HFF-Myc (cell line): ENCODE data around the gene ARVCF.

Experiments
- DNase-seq: peaks from one replicate; pipeline ENCODE4 v3.0.0-alpha.2; 2011; ENCODE audit warnings: low read depth; ENCODE audit errors: extremely low read depth
- H3K4me3 ChIP-seq: replicated peaks from 2 replicates; pipeline ENCODE4 v1.5.1; 2011; ENCODE audit warnings: low read depth, mild to moderate bottlenecking, control low read depth, low read length
- TF ChIP-seq, protein P1 (sequence below): IDR thresholded peaks from 2 replicates; pipeline ENCODE4 v1.5.1; 2012; ENCODE audit warnings: mild to moderate bottlenecking, low read depth, low read length, control low read depth; ENCODE audit errors: missing control alignments

The ARVCF gene

DNA sequence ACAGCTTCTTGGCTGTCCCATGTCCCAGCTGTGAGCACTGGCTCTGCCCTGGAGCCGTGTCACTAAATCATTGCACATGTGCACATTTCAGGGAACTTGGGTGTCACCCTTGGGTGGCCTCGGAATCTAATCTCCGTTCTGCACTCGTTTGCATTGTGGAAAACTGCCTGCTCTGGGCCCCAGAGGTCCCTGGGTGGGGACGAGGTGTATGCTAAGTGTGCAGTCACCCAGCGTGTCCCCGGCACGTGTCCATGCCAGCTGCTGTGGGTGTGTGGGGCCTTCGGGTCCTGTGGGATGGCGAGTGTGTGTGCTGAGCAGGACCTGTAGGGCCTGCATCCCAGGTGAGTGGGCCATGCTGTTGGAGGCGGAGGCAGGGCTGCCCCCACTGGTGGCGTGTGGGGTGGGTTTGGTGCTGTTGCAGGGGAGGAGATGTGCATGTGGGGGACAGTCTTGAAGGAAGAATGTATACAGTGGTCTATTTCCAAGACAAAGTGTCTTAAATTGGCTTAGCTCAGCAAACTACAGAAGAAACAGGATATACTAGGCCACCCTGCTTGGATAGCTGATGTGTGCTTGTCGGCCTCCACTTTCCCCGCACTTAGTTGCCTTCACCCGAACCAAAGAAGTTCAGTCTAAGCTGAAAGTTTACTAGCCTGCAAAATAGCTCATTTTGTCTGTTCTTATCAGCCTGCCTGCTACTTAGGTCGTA lies 18.9 kb upstream of the ARVCF start:
- no peak overlapping the region for H3K4me3 ChIP-seq
- DNase-seq = no peak
- TF ChIP-seq, protein P1, sequence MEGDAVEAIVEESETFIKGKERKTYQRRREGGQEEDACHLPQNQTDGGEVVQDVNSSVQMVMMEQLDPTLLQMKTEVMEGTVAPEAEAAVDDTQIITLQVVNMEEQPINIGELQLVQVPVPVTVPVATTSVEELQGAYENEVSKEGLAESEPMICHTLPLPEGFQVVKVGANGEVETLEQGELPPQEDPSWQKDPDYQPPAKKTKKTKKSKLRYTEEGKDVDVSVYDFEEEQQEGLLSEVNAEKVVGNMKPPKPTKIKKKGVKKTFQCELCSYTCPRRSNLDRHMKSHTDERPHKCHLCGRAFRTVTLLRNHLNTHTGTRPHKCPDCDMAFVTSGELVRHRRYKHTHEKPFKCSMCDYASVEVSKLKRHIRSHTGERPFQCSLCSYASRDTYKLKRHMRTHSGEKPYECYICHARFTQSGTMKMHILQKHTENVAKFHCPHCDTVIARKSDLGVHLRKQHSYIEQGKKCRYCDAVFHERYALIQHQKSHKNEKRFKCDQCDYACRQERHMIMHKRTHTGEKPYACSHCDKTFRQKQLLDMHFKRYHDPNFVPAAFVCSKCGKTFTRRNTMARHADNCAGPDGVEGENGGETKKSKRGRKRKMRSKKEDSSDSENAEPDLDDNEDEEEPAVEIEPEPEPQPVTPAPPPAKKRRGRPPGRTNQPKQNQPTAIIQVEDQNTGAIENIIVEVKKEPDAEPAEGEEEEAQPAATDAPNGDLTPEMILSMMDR = no peak

GRCh38 chr22:20034143-20034542 lies 17.5 kb upstream of the ARVCF start:
- H3K4me3 ChIP-seq = no peak overlapping the region
- TF ChIP-seq, protein P1 = no peak
- no peak for DNase-seq

- TF ChIP-seq, protein P1 = no peak
- H3K4me3 ChIP-seq = no peak overlapping the region
- DNase-seq = no peak
These were observed 16.6 kb upstream of the ARVCF start for GRCh38 chr22:20033045-20033706.

DNA sequence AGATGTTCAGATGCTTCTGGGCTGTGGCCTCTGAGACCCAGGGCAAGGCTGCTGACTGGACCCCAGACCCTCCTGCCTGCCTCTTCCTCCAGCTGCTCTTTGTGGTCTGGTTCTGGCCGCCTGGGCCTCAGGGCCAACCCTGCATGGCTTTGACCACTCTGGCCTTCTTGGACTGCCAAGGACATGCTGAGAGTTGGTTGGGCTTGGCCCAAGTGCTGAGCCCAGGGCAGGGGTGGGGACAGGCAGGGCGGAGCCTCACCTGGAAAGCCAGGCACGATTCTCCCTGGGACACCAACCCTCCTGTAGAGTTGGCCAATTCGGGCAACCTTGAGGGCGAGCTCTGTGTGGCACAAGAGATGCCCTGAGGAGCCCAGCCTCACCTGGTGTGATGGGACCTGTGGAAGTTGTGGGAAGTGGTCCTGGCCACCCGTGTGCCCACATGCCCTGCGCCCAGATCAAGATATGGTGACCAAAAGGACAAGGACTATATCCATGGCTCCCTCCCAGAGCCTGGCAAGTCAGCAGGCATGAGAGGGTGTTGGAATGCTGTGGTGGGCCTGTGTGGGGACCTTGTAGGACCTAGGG lies 15.9 kb upstream of the ARVCF start:
- H3K4me3 ChIP-seq = no peak overlapping the region
- no peak for DNase-seq
- TF ChIP-seq, protein P1 = no peak

- TF ChIP-seq, protein P1 = no peak
- no peak for DNase-seq
- no peak overlapping the region for H3K4me3 ChIP-seq
These were observed 15.2 kb upstream of the ARVCF start for GRCh38 chr22:20031732-20032406.

- no peak for DNase-seq
- TF ChIP-seq, protein P1 = no peak
- no peak overlapping the region for H3K4me3 ChIP-seq
These were observed 13.1 kb upstream of the ARVCF start for GRCh38 chr22:20029550-20030225.
